ENCODE results near the gene DELE1.
A peak's percentile ranks its signal among the peaks of the same experiment; 100 is the strongest.

DNA sequence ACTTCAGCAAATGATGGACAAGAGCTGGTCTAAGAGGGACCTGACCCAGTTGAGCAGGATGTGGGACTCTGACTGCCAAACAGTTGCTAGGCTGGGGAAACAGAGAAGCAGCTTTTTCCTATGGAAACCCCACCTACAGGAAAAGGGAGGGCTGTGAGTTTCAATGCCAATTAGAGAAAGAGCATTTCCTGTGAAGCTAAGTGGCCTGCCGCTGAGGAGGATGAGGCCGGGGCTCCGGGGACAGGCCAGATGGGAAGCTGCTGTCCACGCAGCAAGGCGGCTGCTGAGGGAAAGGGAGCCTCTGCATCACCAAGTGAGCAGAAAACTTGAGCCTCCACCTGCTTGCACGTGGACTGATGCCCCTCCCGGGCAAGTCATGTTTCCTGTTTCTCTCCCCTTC lies 34.4 kb downstream of the DELE1 start, which contains the start of gene PCDH12:
- TF ChIP-seq, protein P1, sequence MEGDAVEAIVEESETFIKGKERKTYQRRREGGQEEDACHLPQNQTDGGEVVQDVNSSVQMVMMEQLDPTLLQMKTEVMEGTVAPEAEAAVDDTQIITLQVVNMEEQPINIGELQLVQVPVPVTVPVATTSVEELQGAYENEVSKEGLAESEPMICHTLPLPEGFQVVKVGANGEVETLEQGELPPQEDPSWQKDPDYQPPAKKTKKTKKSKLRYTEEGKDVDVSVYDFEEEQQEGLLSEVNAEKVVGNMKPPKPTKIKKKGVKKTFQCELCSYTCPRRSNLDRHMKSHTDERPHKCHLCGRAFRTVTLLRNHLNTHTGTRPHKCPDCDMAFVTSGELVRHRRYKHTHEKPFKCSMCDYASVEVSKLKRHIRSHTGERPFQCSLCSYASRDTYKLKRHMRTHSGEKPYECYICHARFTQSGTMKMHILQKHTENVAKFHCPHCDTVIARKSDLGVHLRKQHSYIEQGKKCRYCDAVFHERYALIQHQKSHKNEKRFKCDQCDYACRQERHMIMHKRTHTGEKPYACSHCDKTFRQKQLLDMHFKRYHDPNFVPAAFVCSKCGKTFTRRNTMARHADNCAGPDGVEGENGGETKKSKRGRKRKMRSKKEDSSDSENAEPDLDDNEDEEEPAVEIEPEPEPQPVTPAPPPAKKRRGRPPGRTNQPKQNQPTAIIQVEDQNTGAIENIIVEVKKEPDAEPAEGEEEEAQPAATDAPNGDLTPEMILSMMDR (IDR thresholded peaks at IDR 0.05), result peak in 1 of 12 donors; percentile 7
- TF ChIP-seq POLR2A (IDR thresholded peaks at IDR 0.05), result peak in 1 of 2 donors; percentile 40

All from heart left ventricle (tissue), 13 donors.